Measurements from ENCODE around the gene C15orf61. TPM values are rescaled to one million over a fixed set of nuclear protein-coding genes. Genes with fewer than 3 reads are reported as not detected.

C15orf61 gene
- total and polyA plus RNA-seq, 10 donors: 0.87 to 10.0 (median 3.4) TPM

DNA sequence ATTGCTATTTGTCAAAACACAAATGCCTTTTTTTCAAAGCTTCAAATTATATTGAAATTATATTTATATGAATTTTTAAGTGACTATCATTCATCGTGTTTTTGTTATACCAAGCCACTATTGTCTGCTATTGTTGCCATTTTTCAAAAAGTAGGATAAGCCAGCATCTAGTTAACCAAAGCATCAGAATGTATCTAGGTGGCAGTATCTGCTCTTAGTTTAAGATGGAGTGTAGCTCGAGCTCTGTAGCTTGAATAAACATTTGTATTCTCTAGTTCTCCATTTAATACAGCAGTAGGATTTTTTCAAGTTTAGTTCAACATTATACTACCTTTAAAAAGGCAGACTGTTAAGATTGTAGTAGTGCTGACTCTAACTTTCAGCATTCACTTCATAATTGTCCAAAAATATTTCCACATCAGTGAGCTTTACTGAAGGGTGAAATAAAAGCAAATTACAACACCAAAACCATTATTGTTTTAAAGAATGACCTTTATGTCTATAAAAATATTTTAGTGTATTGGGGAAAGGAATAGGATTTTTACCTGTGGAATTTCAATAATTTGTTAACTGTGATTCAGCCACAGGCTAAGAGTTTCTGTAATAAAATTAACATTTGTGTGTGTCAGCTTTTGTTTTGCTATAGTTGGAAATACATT, 19.6 kb upstream of the C15orf61 start:
- Histone ChIP-seq H3K4me1 (peaks cover 0 to 15% (median 8%) of the 10 kb centered on the region in 6 donors), H3K36me3 (no peaks in the 10 kb centered on the region), H3K27me3 (replicated peaks in 1 of 7) (no peaks in the 10 kb centered on the region), H3K4me3 (no peak overlapping the region), H3K27ac (no peak overlapping the region), H3K9me3 (no peaks in the 10 kb centered on the region)
- no peak for DNase-seq
- TF ChIP-seq, protein P1, sequence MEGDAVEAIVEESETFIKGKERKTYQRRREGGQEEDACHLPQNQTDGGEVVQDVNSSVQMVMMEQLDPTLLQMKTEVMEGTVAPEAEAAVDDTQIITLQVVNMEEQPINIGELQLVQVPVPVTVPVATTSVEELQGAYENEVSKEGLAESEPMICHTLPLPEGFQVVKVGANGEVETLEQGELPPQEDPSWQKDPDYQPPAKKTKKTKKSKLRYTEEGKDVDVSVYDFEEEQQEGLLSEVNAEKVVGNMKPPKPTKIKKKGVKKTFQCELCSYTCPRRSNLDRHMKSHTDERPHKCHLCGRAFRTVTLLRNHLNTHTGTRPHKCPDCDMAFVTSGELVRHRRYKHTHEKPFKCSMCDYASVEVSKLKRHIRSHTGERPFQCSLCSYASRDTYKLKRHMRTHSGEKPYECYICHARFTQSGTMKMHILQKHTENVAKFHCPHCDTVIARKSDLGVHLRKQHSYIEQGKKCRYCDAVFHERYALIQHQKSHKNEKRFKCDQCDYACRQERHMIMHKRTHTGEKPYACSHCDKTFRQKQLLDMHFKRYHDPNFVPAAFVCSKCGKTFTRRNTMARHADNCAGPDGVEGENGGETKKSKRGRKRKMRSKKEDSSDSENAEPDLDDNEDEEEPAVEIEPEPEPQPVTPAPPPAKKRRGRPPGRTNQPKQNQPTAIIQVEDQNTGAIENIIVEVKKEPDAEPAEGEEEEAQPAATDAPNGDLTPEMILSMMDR (IDR thresholded peaks at IDR 0.05 in 8 of 11, conservative IDR thresholded peaks at IDR 0.05 in 3 of 11): peak in 3 of 11 experiments; percentile 13 to 29 (median 16)
- TF ChIP-seq POLR2AphosphoS5 (IDR thresholded peaks at IDR 0.05): no peak
- intact Hi-C loops (cut with DNase I; ENCODE audit: low total_unique reads): no loop called here
- WGBS, 5 donors: 34 to 49% (median 41%) methylated on average over 2 of the region's 2 CpGs

DNA sequence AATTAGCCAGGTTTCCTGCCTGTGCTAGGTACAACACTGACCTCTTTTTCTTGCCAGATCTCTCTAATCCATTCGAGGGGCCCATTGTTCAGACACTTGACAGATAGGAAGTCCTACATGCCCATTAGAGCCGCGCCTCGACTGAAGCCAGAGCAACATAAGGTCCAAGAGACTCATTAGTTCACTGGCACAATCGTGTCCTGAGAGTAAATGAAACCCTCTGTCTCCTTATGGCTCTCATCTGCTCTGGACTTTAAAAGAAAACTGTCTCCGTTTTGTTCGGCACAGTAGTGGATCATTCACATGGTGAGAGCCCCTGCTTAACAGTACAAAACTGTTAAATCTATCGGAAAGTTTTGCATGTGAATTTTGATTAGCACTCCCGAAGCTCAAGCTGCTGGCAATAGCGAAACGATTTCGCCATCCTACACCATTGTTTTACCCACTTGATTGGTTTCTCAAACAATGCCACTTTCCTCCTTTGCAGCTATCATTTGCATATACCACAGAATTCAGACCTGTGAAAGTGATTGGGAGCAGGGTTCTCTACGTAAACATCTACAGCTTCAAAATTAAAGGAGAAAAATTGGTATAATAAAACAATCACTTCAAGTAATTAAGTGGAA, 19.0 kb upstream of the C15orf61 start:
- 59 to 73% (median 64%) methylated on average over 13 of the region's 13 CpGs for WGBS, 5 donors
- no peak for DNase-seq
- Histone ChIP-seq H3K9me3 (no peaks in the 10 kb centered on the region), H3K27ac (no peak overlapping the region), H3K4me3 (no peak overlapping the region), H3K27me3 (replicated peaks in 1 of 7) (no peaks in the 10 kb centered on the region), H3K4me1 (peaks cover 0 to 21% (median 14%) of the 10 kb centered on the region in 6 donors), H3K36me3 (no peaks in the 10 kb centered on the region)
- TF ChIP-seq POLR2AphosphoS5 (IDR thresholded peaks at IDR 0.05): no peak
- TF ChIP-seq POLR2A (IDR thresholded peaks at IDR 0.05): no peak
- TF ChIP-seq, protein P1 (IDR thresholded peaks at IDR 0.05 in 8 of 11, conservative IDR thresholded peaks at IDR 0.05 in 3 of 11): no peak
- intact Hi-C loops (cut with DNase I; ENCODE audit: low total_unique reads): no loop called here

DNA sequence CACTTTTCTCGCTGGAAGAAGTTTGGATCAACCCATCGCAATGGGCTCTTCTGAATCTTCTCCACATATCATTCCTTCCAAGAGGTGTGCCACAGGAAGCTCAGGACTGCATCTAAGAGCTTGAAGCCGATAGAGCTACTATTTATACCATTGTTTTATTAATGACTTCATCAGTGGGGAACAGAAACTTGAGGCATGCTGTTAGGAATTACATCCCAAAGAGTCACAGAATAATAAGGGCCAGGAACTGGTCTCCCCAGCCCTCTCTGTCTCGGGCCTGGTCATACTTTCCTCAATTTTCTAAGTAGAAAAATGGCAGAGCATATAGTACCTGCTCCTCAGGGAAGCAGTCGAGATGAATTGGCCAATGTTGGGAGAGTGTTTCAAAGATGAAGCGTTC, 16.9 kb upstream of the C15orf61 start:
- DNase-seq: no peak
- intact Hi-C loops (cut with DNase I; ENCODE audit: low total_unique reads): no loop called here
- Histone ChIP-seq H3K27ac (no peak overlapping the region), H3K9me3 (no peaks in the 10 kb centered on the region), H3K36me3 (no peaks in the 10 kb centered on the region), H3K4me1 (peaks cover 0 to 25% (median 16%) of the 10 kb centered on the region in 6 donors), H3K4me3 (no peak overlapping the region), H3K27me3 (replicated peaks in 1 of 7) (no peaks in the 10 kb centered on the region)
- 90 to 95% (median 94%) methylated on average over 6 of the region's 6 CpGs for WGBS, 5 donors
- TF ChIP-seq POLR2A (IDR thresholded peaks at IDR 0.05) (no peak), POLR2AphosphoS5 (IDR thresholded peaks at IDR 0.05) (no peak)
- TF ChIP-seq, protein P1 (IDR thresholded peaks at IDR 0.05 in 8 of 11, conservative IDR thresholded peaks at IDR 0.05 in 3 of 11): no peak

DNA sequence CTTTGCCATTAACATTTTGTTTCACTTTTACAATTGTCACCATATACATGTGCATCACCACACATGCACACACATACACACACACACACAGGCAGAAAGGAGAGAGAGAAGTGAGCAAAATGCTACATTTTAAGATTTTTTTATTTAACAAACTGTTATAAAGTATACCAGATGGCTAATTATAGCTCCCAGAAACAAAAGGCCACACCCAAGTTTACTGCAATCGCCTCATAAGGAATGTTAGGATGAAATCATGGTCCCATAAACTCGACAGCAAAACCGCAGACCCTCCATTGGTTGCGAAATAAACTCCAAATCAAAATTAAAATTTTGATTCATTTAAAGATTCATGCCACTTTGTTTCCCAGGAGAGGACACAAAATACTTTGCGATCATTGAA, 16.1 kb upstream of the C15orf61 start:
- Histone ChIP-seq H3K4me3 (no peak overlapping the region), H3K27ac (no peak overlapping the region), H3K27me3 (replicated peaks in 1 of 7) (no peaks in the 10 kb centered on the region), H3K9me3 (no peaks in the 10 kb centered on the region), H3K4me1 (peaks cover 0 to 25% (median 16%) of the 10 kb centered on the region in 6 donors), H3K36me3 (no peaks in the 10 kb centered on the region)
- 82 to 95% (median 91%) methylated on average over 5 of the region's 5 CpGs for whole genome bisulfite sequencing, 5 donors
- TF ChIP-seq POLR2AphosphoS5 (IDR thresholded peaks at IDR 0.05): no peak
- no peak for TF ChIP-seq POLR2A (IDR thresholded peaks at IDR 0.05)
- TF ChIP-seq, protein P1 (IDR thresholded peaks at IDR 0.05 in 8 of 11, conservative IDR thresholded peaks at IDR 0.05 in 3 of 11): no peak
- intact Hi-C loops (cut with DNase I; ENCODE audit: low total_unique reads): no loop called here
- DNase-seq: no peak

Data from spleen (tissue), 11 donors.